GM12878 (cell line): Measurements from ENCODE around the gene IFNLR1.

Source experiments
- CEBPB ChIP-seq, 2 experiments: fragments of 150-350 bp in 1 of 2; IDR thresholded peaks; 2 replicates each; pipeline ENCODE4 v1.6.1; 2012 to 2014; ENCODE audit warnings: low read depth in 2 of 2, low read length in 2 of 2, borderline replicate concordance in 1 of 2, inconsistent platforms in 1 of 2
- CREM ChIP-seq: IDR thresholded peaks from 2 replicates; pipeline ENCODE4 v1.6.1; 2014; ENCODE audit warnings: antibody characterized with exemption, low read depth
- CTCF ChIP-seq, 3 experiments: IDR thresholded peaks in 2 of 3; conservative IDR thresholded peaks in 1 of 3; 2 replicates each; pipeline ENCODE4 v1.5.1; 2011; ENCODE audit warnings: low read depth in 3 of 3, low read length in 3 of 3, mild to moderate bottlenecking in 3 of 3, control low read depth in 2 of 3, moderate library complexity in 2 of 3, inconsistent platforms in 1 of 3, mixed read lengths in 1 of 3; ENCODE audit not compliant: control insufficient read depth in 2 of 3, insufficient read depth in 1 of 3; ENCODE audit errors: extremely low read depth in 1 of 3
- DPF2 ChIP-seq: fragments of 450-650 bp; IDR thresholded peaks from 2 replicates; pipeline ENCODE4 v1.6.1; 2017; ENCODE audit warnings: mild to moderate bottlenecking
- E2F4 ChIP-seq: IDR thresholded peaks from 2 replicates; pipeline ENCODE4 v1.6.1; 2012; ENCODE audit warnings: low read depth, low read length, improper control_type of control experiment
- EP300 ChIP-seq, 2 experiments: fragments of 150-350 bp in 1 of 2; IDR thresholded peaks; 2 replicates each; pipeline ENCODE4 v1.6.1; 2011 to 2012; ENCODE audit warnings: low read depth in 2 of 2, low read length in 2 of 2, borderline replicate concordance in 1 of 2, improper control_type of control experiment in 1 of 2, inconsistent platforms in 1 of 2; ENCODE audit not compliant: control insufficient read depth in 1 of 2
- ETV6 ChIP-seq, 2 experiments: fragments of 450-650 bp in 1 of 2; IDR thresholded peaks in 1 of 2; conservative IDR thresholded peaks in 1 of 2; 2 replicates each; pipeline ENCODE4 v1.6.1; 2014; ENCODE audit warnings: antibody characterized with exemption in 1 of 2, borderline replicate concordance in 1 of 2, low read depth in 1 of 2, mild to moderate bottlenecking in 1 of 2, moderate library complexity in 1 of 2
- EZH2 ChIP-seq: IDR thresholded peaks from 2 replicates; pipeline ENCODE4 v1.6.1; 2012; ENCODE audit warnings: low read depth, mild to moderate bottlenecking, control low read depth, inconsistent platforms, low read length, borderline replicate concordance; ENCODE audit not compliant: control insufficient read depth
- POLR2A ChIP-seq: IDR thresholded peaks from 2 replicates; pipeline ENCODE4 v1.6.1; 2011; ENCODE audit warnings: low read depth, mild to moderate bottlenecking, low read length
- POLR2AphosphoS5 ChIP-seq: IDR thresholded peaks from 2 replicates; pipeline ENCODE4 v1.6.1; 2011; ENCODE audit warnings: mild to moderate bottlenecking, low read length, inconsistent platforms
- SMC3 ChIP-seq: IDR thresholded peaks from 2 replicates; pipeline ENCODE4 v1.6.1; 2011; ENCODE audit warnings: low read length, improper control_type of control experiment, borderline replicate concordance
- TAF1 ChIP-seq: IDR thresholded peaks from 2 replicates; pipeline ENCODE4 v1.6.1; 2011; ENCODE audit warnings: mild to moderate bottlenecking, low read depth, low read length, borderline replicate concordance
- ZBTB33 ChIP-seq: fragments of 450-650 bp; IDR thresholded peaks from 2 replicates; pipeline ENCODE4 v1.6.1; 2017; ENCODE audit warnings: mild to moderate bottlenecking
- TF ChIP-seq, protein P1 (sequence below): fragments of 450-650 bp; IDR thresholded peaks from 2 replicates; pipeline ENCODE4 v1.6.1; 2016; ENCODE audit warnings: mild to moderate bottlenecking, moderate library complexity, borderline replicate concordance

DNA sequence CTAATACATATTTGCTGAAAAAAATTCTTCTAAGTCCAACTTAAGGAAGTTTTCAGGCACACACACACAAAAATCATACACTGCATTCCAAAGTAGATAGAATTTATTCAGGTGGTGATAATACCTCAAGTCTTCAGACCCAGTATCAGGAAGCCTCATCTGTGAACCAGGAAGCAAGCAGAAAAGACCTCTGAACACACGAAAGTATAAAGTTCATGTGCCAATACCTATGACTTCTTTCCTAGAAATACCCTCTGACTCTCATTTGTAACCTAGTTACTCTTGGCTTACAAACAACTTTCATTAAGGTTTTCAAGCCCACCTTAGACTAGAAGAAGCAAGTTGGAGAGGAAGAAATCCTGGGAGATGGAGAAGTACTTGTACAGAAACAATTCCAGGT, 35.7 kb upstream of the IFNLR1 start:
- TF ChIP-seq DPF2, result no peak
- no peak for TF ChIP-seq SMC3
- TF ChIP-seq EP300 (IDR thresholded peaks at IDR 0.05; ENCODE audit: borderline replicate concordance in 1 of 2, control insufficient read depth in 1 of 2, low read depth in 2 of 2, low read length in 2 of 2), result no peak
- TF ChIP-seq, protein P1, sequence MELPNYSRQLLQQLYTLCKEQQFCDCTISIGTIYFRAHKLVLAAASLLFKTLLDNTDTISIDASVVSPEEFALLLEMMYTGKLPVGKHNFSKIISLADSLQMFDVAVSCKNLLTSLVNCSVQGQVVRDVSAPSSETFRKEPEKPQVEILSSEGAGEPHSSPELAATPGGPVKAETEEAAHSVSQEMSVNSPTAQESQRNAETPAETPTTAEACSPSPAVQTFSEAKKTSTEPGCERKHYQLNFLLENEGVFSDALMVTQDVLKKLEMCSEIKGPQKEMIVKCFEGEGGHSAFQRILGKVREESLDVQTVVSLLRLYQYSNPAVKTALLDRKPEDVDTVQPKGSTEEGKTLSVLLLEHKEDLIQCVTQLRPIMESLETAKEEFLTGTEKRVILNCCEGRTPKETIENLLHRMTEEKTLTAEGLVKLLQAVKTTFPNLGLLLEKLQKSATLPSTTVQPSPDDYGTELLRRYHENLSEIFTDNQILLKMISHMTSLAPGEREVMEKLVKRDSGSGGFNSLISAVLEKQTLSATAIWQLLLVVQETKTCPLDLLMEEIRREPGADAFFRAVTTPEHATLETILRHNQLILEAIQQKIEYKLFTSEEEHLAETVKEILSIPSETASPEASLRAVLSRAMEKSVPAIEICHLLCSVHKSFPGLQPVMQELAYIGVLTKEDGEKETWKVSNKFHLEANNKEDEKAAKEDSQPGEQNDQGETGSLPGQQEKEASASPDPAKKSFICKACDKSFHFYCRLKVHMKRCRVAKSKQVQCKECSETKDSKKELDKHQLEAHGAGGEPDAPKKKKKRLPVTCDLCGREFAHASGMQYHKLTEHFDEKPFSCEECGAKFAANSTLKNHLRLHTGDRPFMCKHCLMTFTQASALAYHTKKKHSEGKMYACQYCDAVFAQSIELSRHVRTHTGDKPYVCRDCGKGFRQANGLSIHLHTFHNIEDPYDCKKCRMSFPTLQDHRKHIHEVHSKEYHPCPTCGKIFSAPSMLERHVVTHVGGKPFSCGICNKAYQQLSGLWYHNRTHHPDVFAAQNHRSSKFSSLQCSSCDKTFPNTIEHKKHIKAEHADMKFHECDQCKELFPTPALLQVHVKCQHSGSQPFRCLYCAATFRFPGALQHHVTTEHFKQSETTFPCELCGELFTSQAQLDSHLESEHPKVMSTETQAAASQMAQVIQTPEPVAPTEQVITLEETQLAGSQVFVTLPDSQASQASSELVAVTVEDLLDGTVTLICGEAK, result no peak
- no peak for TF ChIP-seq ZBTB33
- no peak for TF ChIP-seq E2F4
- TF ChIP-seq CREM, result no peak
- TF ChIP-seq CTCF (IDR thresholded peaks at IDR 0.05 in 2 of 3, conservative IDR thresholded peaks at IDR 0.05 in 1 of 3; ENCODE audit: control insufficient read depth in 2 of 3, extremely low read depth in 1 of 3, insufficient read depth in 1 of 3, low read depth in 3 of 3, low read length in 3 of 3), result no peak
- TF ChIP-seq POLR2AphosphoS5, result no peak
- TF ChIP-seq ETV6 (conservative IDR thresholded peaks at IDR 0.05 in 1 of 2, IDR thresholded peaks at IDR 0.05 in 1 of 2; ENCODE audit: borderline replicate concordance in 1 of 2, low read depth in 1 of 2), result no peak
- TF ChIP-seq POLR2A, result no peak
- no peak for TF ChIP-seq EZH2
- no peak for TF ChIP-seq TAF1
- no peak for TF ChIP-seq CEBPB (IDR thresholded peaks at IDR 0.05; ENCODE audit: borderline replicate concordance in 1 of 2, low read depth in 2 of 2, low read length in 2 of 2)
